Measurements from ENCODE around the gene CCDC120.

Gene CCDC120

GRCh38 chrX:49058794-49059193 lies at the start of gene CCDC120:
Gene CCDC120, plus strand, starts transcription at chrX:49058999. Its CDS starts 3,043 bp downstream, at chrX:49062042.
- H3K4me3 ChIP-seq (replicated peaks; ENCODE audit: low read depth, low read length): no peak within 1 kb of the TSS
- DNase-seq (ENCODE audit: extremely low read depth, low read depth): no peak

DNA sequence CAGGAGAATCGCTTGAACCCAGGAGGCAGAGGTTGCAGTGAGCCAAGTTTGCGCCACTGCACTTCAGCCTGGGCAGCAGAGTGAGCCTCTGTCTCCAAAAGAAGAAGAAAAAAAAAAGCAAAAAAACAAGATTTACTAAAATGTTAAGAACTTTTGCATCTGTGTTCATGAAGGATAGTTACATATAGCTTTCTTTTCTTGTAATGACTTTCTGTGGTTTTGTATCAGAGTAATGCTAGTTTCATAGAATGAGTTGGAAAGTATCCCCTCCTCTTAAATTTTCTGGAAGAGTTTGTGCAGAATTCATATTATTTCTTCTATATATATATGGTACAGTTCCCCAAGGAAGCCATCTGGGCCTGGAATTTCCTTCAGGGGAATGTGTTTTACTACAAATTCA lies 39.7 kb upstream of the CCDC120 start:
- DNase-seq (ENCODE audit: extremely low read depth, low read depth): no peak
- no peak overlapping the region for H3K4me3 ChIP-seq (replicated peaks; ENCODE audit: low read depth, low read length)
- TF ChIP-seq, protein P1, sequence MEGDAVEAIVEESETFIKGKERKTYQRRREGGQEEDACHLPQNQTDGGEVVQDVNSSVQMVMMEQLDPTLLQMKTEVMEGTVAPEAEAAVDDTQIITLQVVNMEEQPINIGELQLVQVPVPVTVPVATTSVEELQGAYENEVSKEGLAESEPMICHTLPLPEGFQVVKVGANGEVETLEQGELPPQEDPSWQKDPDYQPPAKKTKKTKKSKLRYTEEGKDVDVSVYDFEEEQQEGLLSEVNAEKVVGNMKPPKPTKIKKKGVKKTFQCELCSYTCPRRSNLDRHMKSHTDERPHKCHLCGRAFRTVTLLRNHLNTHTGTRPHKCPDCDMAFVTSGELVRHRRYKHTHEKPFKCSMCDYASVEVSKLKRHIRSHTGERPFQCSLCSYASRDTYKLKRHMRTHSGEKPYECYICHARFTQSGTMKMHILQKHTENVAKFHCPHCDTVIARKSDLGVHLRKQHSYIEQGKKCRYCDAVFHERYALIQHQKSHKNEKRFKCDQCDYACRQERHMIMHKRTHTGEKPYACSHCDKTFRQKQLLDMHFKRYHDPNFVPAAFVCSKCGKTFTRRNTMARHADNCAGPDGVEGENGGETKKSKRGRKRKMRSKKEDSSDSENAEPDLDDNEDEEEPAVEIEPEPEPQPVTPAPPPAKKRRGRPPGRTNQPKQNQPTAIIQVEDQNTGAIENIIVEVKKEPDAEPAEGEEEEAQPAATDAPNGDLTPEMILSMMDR (IDR thresholded peaks at IDR 0.05; ENCODE audit: low read depth, low read length, missing control alignments): no peak

More at GRCh38 chrX:49058794-49059193, at the start of gene CCDC120:
- TF ChIP-seq, protein P1 (IDR thresholded peaks at IDR 0.05; ENCODE audit: low read depth, low read length, missing control alignments): no peak

DNA sequence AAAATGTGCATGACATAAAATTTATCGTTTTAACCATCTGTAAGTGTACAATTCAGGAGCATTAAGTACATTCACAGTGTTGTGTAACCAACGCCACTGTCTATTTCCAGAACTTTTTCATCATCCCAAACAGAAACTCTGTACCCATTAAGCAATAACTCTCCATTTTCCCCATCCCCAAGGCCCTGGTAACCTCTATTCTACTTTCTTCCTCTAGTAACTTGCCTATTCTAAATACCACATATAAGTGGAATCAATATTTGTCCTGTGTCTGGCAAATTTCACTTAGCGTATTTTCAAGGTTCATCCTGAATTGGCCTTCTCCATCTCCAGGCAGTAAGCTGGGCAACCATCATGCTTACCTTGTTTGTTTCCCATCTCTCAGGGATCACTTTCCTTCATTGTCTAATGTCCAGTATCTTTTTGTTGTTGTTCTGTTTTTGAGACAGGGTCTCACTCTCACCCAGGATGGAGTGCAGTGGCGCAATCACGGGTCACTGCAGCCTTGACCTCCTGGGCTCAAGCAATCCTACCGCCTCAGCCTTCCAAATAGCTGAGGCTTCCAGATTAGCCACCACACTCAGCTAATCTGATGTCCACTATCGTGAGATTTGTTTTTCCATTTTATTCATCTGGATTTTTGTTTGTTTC lies 39.1 kb upstream of the CCDC120 start:
- DNase-seq (ENCODE audit: extremely low read depth, low read depth): no peak
- H3K4me3 ChIP-seq (replicated peaks; ENCODE audit: low read depth, low read length): no peak overlapping the region
- TF ChIP-seq, protein P1 (IDR thresholded peaks at IDR 0.05; ENCODE audit: low read depth, low read length, missing control alignments): no peak

GRCh38 chrX:49029876-49030275 lies 28.9 kb upstream of the CCDC120 start:
- TF ChIP-seq, protein P1 (IDR thresholded peaks at IDR 0.05; ENCODE audit: low read depth, low read length, missing control alignments): no peak
- no peak for DNase-seq (ENCODE audit: extremely low read depth, low read depth)
- H3K4me3 ChIP-seq (replicated peaks; ENCODE audit: low read depth, low read length): no peak overlapping the region

DNA sequence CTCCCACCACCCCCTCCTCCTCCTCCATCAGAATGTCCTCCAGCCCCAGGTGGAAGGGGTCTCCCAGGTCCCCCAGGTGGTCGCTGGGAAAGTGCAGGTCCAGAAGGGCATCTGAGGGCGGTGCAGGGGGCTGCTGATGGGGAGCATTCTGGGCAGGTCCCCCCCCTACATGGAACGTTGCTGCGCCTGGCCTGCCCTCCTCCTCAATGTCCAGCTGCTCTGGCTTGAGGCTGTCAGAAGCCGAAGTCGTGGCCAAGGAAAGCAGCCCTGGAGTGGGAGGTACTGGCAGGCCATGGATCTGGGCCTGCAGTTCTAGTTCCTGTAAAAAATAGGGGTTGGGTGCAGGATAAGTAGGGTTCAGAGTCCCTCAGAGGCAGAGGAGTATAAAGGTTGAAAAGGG lies 28.5 kb upstream of the CCDC120 start:
- DNase-seq (ENCODE audit: extremely low read depth, low read depth): no peak
- no peak overlapping the region for H3K4me3 ChIP-seq (replicated peaks; ENCODE audit: low read depth, low read length)
- TF ChIP-seq, protein P1 (IDR thresholded peaks at IDR 0.05; ENCODE audit: low read depth, low read length, missing control alignments): no peak

- H3K4me3 ChIP-seq (replicated peaks; ENCODE audit: low read depth, low read length): no peak overlapping the region
- TF ChIP-seq, protein P1 (IDR thresholded peaks at IDR 0.05; ENCODE audit: low read depth, low read length, missing control alignments): no peak
- DNase-seq (ENCODE audit: extremely low read depth, low read depth): no peak
These were observed 20.8 kb upstream of the CCDC120 start for GRCh38 chrX:49037883-49038475.

Data from HFF-Myc (cell line).